DMS153 treated with DMSO at 0.1 percent for 48 hours (cell line): Measurements from ENCODE around the gene CNOT11.
A peak's percentile ranks its signal among the peaks of the same experiment; 100 is the strongest.
"Not testable (repeated sequence)": the region's sequence is repeated elsewhere in the genome, so short reads cannot be mapped to it uniquely, and the experiment has no call there.

Source experiments
- DNase-seq: peaks from one replicate; lab custom pipeline; 2025; ENCODE audit not compliant: unreplicated experiment; lab: John Stamatoyannopoulos, UW

CNOT11 gene

DNA sequence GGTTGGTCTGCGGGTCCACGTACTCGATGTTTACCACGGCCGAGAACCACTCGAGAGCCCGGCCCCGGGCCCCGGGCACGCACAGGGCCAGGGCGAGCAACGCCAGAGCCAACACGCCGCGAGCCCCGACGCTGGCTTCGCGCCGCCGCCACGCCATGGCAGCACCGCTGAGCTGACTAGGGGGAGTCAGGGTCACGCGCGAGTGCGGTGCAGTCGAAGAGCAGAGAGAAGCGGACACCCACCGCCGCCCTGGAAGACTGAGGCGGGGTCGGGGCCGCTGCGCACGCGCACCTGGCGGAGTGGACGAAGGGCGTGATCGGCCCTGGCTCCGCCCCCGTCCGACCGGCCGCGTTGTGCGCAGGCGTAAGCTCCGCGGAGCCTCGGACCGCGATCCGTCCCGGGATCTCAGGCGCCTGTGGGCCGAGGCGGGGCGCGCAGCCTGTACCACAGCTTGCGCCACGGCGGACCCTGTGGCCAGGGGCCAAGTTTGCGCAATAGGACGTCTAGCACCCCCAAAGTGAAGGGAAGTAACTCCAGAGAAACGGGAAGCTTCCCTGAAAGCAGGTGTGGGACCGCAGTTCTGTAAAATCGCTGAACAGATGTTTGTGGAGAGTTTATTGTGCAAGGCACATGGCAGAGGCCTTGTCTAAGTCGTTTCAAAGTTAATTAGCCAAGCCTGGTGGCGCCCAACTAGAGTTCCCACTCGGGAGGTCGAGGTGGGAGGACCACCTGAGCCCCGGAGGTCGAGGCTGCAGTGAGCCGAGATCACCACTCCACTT lies 55.9 kb downstream of the CNOT11 start, which contains the start of gene RNF149:
Gene RNF149, minus strand, starts transcription at position 270 of the 779 bp plus-strand sequence. Its CDS starts 113 bp downstream, at position 157.
- peak; percentile 51 for DNase-seq

DNA sequence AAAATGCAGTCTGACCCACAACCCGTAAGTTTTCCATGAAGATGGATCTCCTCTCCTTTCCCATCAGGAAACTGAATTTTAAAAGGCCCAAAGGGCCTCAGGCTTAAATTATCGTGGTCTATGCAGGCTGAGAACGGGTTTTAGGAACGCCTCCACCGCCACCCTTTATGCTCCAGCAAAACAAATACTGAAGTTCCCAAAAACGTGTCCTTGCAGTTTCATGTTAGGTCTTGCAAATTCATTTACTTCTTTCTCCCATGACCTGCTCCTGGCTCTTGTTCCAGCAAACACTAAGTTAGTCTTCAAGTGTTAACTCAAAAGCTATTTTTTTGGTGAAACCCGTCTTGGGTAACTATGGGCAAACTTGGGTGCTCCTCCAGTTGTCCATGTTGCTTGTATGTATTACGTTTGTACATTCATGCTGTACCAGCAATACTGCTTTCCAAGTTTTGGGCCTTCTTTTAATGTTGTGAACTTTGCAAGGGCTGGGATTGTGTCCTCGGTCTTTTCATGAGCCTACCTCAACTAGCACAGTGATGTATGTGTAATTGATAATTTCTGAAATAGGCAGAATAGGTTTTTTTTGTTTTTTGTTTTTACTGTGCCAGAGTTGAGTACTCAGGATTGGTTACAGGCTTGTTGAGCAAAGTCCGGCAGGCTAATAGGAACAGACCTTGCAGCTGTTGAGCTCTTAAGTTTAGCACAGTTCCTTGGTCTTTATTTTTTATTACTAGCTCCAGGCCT lies 57.6 kb downstream of the CNOT11 start:
- DNase-seq: no peak

DNA sequence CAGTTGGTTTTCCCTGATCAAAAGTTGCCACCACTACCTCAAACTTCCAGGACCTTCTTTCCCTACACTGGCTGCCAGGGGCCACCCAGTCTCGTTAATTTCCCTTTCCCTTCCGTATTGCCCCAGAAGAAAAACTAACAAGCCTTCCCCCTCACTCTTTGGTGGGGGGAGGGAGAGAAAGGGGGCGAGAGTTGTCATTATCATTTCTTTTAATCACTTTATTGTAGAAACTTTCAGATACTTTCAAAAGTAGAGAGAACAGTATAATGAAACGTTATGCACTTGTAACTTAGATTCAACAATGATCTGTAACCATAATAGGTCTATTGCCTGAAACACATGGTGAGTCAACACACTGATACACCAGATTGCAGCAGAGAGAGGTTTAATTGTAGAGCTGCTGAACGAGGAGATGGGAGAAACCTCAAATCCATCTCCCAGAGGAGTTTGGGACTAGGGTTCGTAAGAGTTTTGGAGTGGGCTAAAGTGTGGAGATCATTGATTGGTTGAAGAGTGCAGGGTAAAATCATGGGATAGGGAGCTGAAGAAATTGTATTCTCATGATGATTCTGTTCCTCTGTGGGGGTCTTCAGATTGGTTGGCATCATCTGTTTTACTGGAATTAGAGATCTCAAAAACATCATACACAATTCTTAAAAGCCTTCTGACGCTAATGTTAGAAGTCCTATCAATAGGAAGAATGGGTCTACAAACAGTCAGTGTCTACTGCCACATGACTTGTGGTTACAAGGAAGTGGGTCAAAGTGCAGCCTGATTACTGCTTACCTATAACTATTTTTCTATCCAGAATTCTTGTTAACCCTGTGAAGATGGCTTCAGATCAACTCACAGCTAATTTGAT lies 58.4 kb downstream of the CNOT11 start:
- no peak for DNase-seq

DNA sequence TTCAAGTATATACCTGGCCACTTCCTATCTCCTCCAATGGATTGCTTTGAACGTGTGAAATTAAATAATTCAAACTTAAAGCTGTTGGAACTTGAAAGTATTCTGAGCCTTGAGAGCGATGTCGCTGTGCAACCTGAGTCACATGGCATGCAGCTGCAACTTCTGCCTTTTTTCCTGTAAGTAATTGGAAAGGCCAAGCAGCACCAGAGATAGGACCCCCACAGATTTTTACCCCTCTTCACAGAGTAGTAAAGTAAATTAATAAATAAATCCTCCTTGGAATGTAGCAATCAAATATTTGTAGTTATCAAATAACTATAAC lies 59.0 kb downstream of the CNOT11 start:
- DNase-seq: no peak

DNA sequence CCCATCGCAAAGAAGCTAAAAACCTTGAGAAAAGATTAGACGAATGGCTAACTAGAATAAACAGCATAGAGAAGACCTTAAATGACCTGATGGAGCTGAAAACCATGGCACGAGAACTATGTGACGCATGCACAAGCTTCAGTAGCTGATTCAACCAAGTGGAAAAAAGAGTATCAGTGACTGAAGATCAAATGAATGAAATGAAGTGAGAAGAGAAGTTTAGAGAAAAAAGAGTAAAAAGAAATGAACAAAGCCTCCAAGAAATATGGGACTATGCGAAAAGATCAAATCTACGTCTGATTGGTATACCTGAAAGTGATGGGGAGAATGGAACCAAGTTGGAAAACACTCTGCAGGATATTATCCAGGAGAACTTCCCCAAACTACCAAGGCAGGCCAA lies 63.9 kb downstream of the CNOT11 start:
- DNase-seq: not testable (repeated sequence)
